HG03457 (cell line): Measurements from ENCODE around the gene GPR42.

Experiments
- ATAC-seq: cut with Tn5 transposase; IDR thresholded peaks from one replicate; pipeline ENCODE4 v1.9.1; 2021; ENCODE audit warnings: moderate number of reproducible peaks; ENCODE audit not compliant: unreplicated experiment

Gene GPR42, protein sequence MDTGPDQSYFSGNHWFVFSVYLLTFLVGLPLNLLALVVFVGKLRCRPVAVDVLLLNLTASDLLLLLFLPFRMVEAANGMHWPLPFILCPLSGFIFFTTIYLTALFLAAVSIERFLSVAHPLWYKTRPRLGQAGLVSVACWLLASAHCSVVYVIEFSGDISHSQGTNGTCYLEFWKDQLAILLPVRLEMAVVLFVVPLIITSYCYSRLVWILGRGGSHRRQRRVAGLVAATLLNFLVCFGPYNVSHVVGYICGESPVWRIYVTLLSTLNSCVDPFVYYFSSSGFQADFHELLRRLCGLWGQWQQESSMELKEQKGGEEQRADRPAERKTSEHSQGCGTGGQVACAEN

DNA sequence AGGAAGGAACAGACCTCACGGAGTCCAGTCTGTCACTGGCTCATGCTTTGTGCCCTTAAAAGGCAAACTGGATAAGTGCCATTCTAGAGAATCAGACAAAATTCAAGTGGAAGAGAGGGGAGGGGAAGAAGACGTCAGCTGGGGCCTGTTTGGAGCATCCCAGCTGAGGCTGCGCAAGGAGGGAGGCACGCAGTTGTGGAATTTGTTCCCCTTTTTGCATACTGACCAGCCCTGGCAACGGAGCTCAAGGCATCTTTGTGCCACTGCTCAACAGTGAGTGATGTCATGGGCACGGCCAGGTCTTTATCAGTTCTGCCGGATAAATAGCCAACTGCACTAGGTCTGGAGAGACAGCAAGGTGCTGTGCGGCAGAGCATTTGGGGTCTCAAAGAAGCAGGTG is at the start of gene GPR42:
TSS of gene GPR42 (plus strand) at position 347 of the 400 bp plus-strand sequence. CDS start 292 bp downstream, outside the sequence.
- no peak for ATAC-seq

DNA sequence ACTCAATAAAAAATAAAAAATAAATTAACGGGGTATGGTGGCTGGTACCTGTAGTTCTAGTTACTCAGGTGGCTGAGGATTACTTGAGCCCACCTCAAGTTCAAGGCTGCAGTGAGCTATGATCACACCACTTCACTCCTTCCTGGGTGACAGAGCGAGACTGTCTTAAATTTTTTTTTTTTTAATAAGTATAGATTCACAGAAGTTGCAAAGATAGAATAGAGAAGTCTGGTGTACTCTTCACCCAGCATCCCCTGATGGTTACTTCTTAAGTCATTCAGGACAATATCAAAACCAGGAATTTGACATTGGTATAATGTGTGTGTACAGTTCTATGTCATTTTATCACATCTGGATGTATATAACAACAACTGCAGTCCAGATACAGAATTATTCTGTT is 49.6 kb upstream of the GPR42 start:
- ATAC-seq = no peak

- no peak for ATAC-seq
Observed at GRCh38 chr19:35322014-35322413, 48.9 kb upstream of the GPR42 start.

DNA sequence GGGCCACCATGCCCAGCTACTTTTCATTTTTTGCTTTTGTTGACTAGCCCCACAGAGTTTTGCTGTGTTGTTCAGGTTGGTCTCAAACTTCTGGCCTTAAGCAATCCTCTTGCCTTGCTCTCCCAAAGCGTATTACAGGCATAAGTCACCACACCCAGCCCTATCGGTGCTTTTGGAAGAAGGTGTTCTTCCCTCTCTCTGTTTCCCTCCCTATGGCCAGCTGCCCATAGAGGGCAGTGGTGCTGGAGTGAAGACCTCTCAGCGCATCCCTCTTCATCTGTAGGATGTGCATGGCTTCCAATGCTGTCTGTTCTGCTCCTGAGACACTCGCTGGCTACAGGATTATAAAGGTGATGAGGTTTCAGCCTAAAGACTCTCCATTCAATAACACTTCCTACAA is 43.2 kb upstream of the GPR42 start:
- ATAC-seq = no peak

DNA sequence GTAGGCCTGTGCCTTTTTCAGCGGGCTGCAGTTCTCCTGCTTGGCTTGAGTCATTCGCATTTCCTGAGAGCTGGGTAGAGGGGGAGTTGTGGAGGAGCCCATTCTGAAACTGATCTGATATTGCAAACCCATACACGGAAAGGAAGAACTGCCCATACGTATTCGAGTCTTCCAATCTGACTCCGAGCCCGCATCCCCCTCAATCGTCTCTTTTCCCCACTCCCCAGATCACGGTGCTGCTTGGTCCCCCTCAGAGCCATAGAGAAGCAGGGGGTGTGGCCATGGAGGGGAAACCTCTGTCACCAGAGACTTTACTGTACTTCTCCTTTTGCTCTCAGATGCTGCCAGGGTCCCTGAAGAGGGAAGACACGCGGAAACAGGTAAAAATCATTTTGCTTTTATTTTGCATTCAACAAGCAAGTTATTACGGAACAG is 42.0 kb upstream of the GPR42 start, which contains the start of gene CD22:
TSS of gene CD22 (plus strand) at position 337 of the 435 bp plus-strand sequence. CDS start 2,854 bp downstream, outside the sequence.
- ATAC-seq = no peak

DNA sequence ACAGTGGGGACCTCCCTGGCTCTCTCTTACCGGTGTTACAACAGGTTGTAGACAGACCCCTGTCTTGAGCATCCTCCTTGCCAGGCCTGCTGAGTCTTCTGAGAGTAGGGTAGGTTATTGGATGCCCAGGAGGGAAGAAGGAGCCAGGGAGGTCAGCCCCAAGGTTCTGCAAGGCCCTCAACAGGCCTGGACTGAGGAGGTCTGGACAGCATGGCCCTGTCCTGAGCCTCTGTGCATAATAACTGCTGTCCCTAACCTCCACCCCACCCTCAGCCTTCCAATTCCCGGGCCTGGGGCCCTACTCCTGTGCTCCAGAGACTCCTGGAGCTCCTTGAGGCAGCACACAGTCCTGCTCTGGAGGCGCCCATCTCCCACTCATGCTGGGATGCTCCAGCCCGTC is 41.5 kb upstream of the GPR42 start:
- no peak for ATAC-seq

DNA sequence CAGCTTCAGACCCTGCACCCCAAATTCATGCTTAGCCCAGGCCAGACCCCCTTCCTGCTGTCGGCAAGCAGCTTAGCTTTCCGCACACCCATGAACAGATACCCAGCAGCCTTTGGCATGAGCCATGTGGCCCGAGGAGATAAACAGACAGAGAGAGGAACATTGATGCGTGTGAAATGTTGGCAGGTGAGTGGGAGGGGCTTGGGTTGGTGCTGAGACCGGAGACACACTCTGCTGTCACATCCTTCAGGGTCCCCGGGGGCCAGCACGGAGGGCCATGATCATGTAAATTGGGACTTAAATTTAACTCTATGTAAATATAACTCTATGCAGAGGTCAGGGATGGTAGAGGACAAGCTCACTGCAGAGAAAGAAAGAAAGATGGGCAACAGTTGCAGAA is 40.4 kb upstream of the GPR42 start:
- ATAC-seq = no peak

GRCh38 chr19:35331551-35332214 is 39.2 kb upstream of the GPR42 start:
- ATAC-seq = no peak

- no peak for ATAC-seq
Observed at GRCh38 chr19:35332817-35333216, 38.1 kb upstream of the GPR42 start.

DNA sequence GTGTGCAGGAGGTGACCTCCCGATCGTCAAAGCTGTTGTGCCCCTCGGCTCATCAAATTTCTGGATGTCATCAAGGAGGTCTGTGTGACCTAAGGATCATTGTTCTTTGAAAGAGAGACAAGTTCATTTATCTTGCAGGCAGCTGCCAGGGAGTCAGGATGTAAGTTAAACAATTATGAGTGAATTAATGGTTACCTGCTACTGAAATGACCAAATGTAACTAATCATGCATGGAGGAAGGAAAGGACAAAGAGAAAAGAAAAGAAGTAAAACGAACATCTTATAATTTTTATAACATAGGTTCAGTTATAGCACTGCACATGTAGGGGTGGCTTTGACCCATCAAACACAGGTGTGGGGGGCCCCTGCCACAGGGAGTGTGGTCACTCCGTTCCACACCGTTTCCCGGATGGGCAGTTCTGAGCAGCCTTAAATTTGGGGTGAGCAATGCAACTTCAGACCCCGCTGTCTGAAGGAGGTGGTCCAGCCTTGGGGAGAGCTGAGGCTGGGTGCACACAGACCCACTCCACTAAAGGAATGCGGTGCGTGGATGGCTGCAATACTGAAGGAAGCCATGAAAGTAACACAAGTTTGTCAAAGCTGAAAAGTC is 36.6 kb upstream of the GPR42 start:
- ATAC-seq = no peak

DNA sequence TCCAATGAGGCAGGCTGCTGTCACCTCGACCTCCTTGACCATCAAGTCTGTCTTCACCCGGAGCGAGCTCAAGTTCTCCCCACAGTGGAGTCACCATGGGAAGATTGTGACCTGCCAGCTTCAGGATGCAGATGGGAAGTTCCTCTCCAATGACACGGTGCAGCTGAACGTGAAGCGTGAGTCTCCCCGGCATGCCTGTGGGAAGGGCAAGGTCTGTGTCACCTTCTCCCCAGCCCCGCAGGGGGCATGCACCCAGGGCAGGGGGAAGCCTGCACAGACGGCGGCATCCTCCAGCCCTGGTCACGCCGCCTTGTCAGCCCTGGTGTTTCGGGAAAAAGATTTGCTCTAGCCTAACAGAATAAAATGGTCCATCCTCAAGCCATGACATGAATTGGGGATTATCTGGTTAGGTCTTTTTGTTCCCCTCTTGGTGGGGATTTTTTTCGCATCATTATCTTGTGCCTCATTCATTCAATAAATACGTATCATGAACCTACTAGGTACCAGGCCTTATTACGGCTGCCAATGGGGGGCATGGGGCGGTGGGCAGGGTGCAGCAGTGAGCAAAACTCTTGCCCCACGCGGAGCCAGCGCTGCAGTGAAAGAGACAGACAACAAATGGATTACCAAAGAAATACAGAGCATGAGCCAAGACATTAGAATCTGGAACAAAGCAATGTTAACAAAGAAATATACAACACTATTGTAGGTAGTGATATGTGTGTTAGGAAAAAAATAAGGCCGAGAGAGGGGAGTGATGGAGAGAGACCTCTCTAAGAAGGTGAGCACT is 34.5 kb upstream of the GPR42 start:
- ATAC-seq = no peak

DNA sequence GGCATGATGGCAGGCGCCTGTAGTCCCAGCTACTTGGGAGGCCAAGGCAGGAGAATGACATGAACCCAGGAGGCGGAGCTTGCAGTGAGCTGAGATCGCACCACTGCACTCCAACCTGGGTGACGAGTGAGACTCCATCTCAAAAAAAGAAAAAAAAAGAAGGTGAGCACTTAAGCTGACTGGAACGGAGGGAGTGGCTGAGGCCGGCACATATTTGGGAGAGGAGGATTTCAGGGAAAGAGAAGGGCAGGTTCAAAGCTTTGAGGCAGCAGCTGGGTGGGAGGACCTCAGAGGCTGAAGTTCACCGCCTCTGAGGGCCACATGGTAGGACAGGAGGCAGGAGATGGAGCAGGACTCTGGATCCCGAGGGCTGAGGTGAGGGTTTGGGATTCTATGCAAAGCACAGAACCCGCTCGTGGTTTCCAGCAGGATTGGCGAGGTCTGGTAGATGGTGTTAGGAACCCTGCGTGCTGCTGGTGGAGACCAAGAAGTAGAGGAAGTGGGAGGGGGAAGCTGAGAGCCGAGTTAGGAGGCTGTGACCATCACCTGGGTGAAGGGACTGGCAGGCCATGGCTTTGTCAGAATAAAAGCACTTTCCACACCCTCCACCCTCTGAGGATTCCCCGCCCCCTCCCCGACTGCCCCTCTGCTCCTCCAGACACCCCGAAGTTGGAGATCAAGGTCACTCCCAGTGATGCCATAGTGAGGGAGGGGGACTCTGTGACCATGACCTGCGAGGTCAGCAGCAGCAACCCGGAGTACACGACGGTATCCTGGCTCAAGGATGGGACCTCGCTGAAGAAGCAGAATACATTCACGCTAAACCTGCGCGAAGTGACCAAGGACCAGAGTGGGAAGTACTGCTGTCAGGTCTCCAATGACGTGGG is 33.5 kb upstream of the GPR42 start:
- no peak for ATAC-seq

GRCh38 chr19:35337984-35338296 is 32.9 kb upstream of the GPR42 start:
- no peak for ATAC-seq

DNA sequence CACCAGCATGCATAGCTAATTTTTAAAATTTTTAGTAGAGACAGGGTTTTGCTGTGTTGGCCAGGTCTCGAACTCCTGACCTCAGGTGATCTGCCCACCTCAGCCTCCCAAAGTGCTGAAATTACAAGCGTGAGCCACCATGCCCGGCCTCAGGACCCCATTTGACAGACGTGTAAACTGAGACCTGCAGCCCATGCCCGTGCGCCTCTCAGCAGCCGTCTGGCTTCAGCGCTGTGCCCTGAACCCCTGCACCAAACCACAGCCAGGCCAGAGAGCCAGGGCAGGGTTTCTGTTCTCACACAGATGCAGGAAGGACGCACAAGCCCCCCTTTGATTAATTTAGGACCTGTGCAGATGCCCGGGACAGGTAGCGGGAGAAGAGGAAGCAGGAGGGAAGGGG is 30.4 kb upstream of the GPR42 start:
- ATAC-seq = no peak

GRCh38 chr19:35341006-35341405 is 29.9 kb upstream of the GPR42 start:
- ATAC-seq = no peak

GRCh38 chr19:35341565-35342225 is 29.2 kb upstream of the GPR42 start:
- ATAC-seq = no peak

DNA sequence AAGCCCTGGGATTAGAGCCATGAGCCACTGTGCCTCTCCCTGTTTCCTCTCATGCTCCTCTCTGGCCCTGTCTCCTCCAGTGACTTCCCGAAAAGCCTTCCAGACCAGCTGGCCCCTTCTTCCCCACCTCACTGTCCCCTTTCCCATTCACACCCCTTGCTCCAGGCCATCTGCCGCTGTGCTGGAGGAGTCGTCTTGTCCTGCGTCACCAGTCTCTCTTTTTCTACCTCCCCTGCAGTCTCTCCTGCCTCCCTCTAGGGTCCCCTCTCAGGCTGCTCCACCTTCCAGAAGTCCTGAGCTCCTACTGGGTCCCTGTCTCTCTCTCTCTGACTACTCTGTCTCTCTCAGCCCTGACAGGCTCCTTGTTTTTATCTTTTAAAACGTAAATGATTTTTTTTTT is 28.4 kb upstream of the GPR42 start:
- ATAC-seq = no peak

GRCh38 chr19:35344511-35345031 is 26.3 kb upstream of the GPR42 start:
- ATAC-seq = no peak

- ATAC-seq = no peak
Observed at GRCh38 chr19:35345671-35346111, 25.2 kb upstream of the GPR42 start.
